GM10266 (cell line): Measurements from ENCODE around the gene SP9.

ENCODE experiments used
- DNase-seq: peaks from one replicate; pipeline ENCODE4 v3.0.0; 2012; ENCODE audit errors: extremely low spot score
- TF ChIP-seq, protein P1 (sequence below): IDR thresholded peaks from 2 replicates; pipeline ENCODE4 v1.5.1; 2012; ENCODE audit warnings: mild to moderate bottlenecking, low read depth; ENCODE audit not compliant: control insufficient read depth, insufficient read depth; ENCODE audit errors: missing control alignments

SP9 gene

DNA sequence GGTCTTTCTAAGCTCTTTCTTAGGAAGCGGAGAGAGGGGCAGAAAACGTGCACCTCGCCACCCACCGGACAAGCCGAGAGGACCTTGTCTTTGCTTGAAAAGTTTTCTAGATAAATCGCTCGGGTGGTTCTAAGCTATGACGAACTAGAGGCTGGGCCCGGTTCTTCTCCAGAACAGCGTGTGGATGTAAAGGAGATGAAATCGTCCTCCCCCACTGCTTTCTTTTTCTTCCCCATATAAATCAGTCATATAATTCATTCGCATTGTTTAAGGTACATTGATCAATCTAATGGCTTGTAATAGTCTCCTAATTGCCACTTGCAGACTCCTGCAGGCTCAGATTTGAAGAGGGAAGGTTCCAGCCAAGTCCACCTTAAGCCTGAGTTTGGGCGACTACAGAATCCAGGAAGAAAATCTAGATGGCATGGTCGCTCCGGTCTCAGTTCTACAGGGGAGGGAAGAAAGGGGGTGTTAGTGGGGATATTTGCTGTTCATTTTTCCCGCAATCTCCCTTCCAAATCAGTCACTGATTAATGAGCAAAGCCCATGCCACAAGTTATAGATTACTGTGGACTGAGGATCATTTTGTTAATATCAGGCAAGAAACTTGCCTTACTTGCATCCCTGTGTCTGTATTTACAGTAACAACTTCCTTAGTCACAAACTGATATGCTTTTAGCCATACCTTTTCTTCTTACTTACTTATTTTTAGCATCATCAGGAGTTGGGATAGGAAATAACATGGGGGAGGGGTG, 5.6 kb upstream of the SP9 start:
- TF ChIP-seq, protein P1, sequence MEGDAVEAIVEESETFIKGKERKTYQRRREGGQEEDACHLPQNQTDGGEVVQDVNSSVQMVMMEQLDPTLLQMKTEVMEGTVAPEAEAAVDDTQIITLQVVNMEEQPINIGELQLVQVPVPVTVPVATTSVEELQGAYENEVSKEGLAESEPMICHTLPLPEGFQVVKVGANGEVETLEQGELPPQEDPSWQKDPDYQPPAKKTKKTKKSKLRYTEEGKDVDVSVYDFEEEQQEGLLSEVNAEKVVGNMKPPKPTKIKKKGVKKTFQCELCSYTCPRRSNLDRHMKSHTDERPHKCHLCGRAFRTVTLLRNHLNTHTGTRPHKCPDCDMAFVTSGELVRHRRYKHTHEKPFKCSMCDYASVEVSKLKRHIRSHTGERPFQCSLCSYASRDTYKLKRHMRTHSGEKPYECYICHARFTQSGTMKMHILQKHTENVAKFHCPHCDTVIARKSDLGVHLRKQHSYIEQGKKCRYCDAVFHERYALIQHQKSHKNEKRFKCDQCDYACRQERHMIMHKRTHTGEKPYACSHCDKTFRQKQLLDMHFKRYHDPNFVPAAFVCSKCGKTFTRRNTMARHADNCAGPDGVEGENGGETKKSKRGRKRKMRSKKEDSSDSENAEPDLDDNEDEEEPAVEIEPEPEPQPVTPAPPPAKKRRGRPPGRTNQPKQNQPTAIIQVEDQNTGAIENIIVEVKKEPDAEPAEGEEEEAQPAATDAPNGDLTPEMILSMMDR = no peak

DNA sequence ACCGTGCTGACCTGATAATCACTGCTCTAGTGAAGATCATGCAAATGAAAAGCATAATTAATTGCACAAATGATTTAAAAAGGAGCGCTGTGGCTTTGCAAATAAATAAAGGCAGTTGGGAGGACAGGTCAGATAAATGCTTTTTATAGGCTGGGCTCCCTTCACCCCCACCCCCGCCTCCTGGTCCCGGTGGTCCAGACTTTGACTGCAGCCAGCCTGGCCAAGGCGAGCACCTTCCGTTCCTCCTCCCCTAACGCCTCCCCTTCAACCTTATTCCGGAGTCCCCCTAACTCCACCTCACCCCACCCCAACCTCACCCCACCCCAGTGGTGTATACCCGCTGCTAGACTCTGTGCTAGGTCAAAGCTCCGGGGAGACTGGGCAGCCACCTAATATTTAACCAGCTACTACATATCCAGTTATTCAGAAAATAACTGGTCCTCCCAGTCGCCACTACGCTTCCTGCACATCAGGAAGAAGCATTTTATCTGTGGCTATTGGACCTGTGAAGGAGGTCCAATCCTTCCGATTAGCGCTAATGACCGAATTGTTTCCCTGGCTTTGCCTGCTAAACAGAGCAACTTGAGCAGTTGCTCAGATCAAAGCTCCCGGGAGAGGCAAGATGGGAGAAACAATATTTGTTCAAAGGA, 3.7 kb upstream of the SP9 start:
- DNase-seq = no peak
- TF ChIP-seq, protein P1 = no peak

More for the DNA sequence above, 5.6 kb upstream of the SP9 start:
- DNase-seq = no peak

DNA sequence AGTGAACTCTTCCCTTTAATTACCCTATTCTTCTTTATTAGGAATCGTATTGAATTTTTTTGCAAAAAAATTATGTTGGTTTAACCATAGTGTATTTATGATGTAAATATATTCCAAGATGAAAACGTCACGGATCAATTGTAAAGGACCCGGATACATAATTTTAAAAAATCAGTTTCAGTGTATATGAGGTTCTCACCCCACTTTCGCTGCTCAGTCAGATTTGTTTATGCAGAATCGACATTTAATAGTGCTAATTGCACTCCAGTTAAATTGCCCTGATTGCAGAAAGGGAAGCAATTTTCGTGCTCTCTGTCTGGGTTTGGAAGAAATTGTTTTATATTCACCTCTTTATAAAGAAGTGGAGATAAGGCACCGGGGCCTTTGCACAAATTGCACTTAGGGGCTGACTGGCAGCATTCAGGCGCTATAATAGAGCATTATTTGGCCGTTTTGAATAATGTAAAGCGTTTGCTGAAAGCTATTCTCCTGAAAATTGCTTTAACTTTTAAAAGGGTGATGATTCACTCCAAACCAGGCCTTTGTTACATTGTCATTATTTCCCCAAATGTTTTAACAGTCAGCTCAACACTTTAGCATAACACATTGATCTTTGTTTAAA, 3.0 kb upstream of the SP9 start:
- TF ChIP-seq, protein P1 = no peak
- DNase-seq = no peak

DNA sequence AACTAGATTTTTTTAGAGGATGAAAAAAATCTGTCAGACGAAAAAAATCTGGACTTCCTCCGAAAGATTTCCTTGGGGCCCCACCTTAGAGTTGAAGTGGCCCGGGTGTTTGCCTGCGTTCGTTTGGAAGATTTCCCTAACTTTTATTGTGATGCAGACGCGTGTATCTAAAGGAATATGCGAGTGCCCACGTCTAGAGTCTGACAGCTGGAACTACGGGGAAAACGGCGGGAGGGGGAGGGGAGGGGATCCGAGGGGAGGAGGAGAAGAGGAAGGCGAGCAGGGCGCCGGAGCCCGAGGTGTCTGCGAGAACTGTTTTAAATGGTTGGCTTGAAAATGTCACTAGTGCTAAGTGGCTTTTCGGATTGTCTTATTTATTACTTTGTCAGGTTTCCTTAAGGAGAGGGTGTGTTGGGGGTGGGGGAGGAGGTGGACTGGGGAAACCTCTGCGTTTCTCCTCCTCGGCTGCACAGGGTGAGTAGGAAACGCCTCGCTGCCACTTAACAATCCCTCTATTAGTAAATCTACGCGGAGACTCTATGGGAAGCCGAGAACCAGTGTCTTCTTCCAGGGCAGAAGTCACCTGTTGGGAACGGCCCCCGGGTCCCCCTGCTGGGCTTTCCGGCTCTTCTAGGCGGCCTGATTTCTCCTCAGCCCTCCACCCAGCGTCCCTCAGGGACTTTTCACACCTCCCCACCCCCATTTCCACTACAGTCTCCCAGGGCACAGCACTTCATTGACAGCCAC, 2.4 kb upstream of the SP9 start:
- peak; percentile 38 for DNase-seq

DNA sequence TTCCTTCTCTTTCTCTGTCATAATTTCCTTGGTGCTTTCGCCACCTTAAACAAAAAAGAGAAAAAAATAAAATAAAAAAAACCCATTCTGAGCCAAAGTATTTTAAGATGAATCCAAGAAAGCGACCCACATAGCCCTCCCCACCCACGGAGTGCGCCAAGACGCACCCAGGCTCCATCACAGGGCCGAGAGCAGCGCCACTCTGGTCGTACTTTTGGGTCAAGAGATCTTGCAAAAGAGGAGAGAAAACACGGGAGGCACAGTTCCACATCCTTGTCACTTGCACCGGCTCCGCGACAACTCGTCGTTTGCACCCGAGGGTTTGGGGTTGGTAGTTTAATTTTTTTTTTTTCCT, 1.8 kb upstream of the SP9 start:
- no peak for DNase-seq
- TF ChIP-seq, protein P1 = no peak

More for the DNA sequence above, 2.4 kb upstream of the SP9 start:
- TF ChIP-seq, protein P1 = no peak

DNA sequence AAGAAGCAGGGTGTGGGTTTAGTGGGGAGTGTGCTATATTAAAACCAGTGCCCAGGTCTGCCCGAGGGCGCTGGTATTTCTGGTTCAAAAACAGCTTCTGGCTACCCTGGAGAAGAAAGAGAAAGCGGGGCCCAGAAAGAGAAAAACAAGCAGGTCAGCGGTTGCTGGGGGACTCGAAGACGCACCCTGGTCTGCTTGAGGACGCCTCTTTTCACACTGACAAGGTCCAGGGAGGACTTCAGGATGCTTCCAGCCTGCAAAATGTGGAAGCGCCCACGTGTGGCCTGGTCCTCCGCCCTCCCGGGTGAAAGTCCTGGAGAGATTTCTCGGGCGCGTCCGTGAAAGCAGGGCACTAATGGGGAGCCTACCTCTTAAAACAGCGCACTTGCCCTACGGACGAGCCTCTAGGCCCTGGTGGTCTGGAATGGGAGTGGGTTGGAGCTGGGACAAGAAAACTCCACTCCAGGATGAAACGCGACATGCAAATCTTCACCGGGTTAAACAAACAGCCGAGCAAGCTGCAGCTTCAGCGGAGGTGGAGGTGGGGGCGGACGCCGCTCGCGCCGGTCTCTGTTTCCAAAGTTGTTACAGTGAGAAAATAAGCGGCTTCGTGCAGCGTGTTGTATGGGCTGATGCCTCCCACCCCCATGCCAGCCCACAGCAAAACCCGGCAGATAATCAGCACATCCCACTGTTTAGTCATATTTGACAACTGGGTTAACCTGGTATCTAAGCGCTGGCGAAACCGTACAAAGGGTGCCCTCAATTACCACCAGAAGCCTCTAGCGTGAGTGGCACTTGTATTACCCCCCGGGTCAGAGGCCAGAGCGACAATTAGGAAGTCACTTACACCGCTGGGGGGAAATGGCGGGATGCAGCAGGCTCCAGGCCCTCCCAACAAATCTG, 1.1 kb upstream of the SP9 start:
- DNase-seq = peak; percentile 52
- TF ChIP-seq, protein P1 = no peak
